Measurements from ENCODE around the gene PIK3CB. TPM values are rescaled to one million over a fixed set of nuclear protein-coding genes. Genes with fewer than 3 reads are reported as not detected.
A peak's percentile ranks its signal among the peaks of the same experiment; 100 is the strongest.
"Not testable (repeated sequence)": the region's sequence is repeated elsewhere in the genome, so short reads cannot be mapped to it uniquely, and the experiment has no call there.

PIK3CB gene
- polyA plus RNA-seq, 4 donors: 16.2 to 57.1 (median 19.2) TPM

DNA sequence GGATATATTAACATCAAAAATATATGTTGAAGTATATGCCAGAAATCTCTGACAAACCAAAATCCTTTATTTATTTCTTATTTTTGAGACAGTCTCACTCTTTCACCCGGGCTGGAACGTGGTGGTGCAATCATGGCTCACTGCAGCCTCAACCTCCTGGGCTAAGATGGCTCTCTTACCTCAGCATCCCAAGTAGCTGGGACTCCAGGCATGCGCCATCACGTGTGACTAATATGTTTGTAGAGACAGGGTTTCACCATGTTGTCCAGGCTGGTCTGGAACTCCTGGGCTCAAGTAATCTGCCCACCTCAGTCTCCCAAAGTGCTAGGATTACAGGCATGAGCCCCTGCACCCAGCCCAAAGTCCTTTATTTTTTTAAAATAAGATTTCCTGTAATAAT is 214.3 kb downstream of the PIK3CB start:
- H3K4me3 ChIP-seq (ENCODE audit: low read depth in 1 of 3, low read length in 3 of 3): no peak overlapping the region
- no peak overlapping the region for H3K27ac ChIP-seq (ENCODE audit: low read depth in 1 of 3, low read length in 2 of 3)
- DNase-seq: no peak
- no peaks in the 10 kb centered on the region for H3K4me1 ChIP-seq (ENCODE audit: control insufficient read depth in 3 of 3, insufficient read depth in 2 of 3, low read depth in 1 of 3, low read length in 2 of 3)
- H3K27me3 ChIP-seq (ENCODE audit: control insufficient read depth in 3 of 3, insufficient read depth in 3 of 3, low read length in 3 of 3): no peaks in the 10 kb centered on the region
- no peak for FAIRE-seq
- WGBS, 3 donors: 91 to 97% (median 91%) methylated on average over 4 of the region's 4 CpGs
- no peaks in the 10 kb centered on the region for H3K9me3 ChIP-seq (ENCODE audit: control insufficient read depth in 2 of 2, insufficient read depth in 1 of 2, low read depth in 1 of 2, low read length in 1 of 2)
- peaks cover 0 to 3% (median 0%) of the 10 kb centered on the region in 3 donors for H3K36me3 ChIP-seq (ENCODE audit: control insufficient read depth in 3 of 3, insufficient read depth in 2 of 3, low read depth in 1 of 3, low read length in 3 of 3)

DNA sequence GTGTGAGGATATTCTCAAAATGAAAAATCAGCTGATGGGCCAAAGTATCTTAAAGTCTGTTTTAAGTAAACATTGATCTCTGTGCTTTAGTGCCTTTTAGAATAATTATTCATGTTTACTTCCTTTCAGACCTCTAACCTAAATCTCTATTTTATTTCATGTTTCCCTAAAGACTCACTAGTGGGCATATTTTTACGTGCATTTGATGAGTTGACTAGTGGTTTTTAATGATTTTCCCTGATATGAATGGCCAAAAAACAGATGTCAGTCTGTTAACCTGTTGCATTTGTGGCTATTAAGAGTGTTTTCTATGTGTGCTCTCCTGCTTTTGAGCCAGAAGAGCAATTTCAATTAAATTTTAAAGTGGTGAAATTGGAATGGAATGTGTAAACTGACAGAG is 219.3 kb downstream of the PIK3CB start:
- WGBS, 3 donors: 74 to 89% (median 85%) methylated on average over 1 of the region's 1 CpG
- H3K4me3 ChIP-seq (ENCODE audit: low read depth in 1 of 3, low read length in 3 of 3): no peak overlapping the region
- no peak overlapping the region for H3K27ac ChIP-seq (ENCODE audit: low read depth in 1 of 3, low read length in 2 of 3)
- H3K27me3 ChIP-seq (ENCODE audit: control insufficient read depth in 3 of 3, insufficient read depth in 3 of 3, low read length in 3 of 3): no peaks in the 10 kb centered on the region
- FAIRE-seq (no peak), DNase-seq (no peak)
- H3K4me1 ChIP-seq (ENCODE audit: control insufficient read depth in 3 of 3, insufficient read depth in 2 of 3, low read depth in 1 of 3, low read length in 2 of 3): no peaks in the 10 kb centered on the region
- no peaks in the 10 kb centered on the region for H3K9me3 ChIP-seq (ENCODE audit: control insufficient read depth in 2 of 2, insufficient read depth in 1 of 2, low read depth in 1 of 2, low read length in 1 of 2)
- H3K36me3 ChIP-seq (ENCODE audit: control insufficient read depth in 3 of 3, insufficient read depth in 2 of 3, low read depth in 1 of 3, low read length in 3 of 3): peaks cover 0 to 3% (median 0%) of the 10 kb centered on the region in 3 donors

DNA sequence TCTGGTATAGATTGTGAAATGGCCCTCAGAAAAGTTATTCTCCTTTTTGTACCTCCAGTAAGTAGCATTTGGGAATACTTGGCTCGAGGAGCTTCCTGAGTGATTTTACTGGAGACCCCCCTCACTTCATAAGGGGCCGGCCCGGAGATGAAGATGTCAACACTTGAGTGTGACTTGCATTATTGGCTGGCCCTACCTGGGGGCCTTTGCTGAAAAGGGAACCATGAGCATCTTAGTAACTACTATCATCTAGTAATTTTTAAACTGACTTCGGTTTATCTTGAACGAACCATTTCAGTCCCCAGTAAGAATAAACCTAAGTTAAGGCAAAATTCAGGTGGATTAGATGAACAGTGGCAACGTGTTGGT is 224.8 kb downstream of the PIK3CB start:
- peaks cover 0 to 3% (median 0%) of the 10 kb centered on the region in 3 donors for H3K36me3 ChIP-seq (ENCODE audit: control insufficient read depth in 3 of 3, insufficient read depth in 2 of 3, low read depth in 1 of 3, low read length in 3 of 3)
- 75 to 85% (median 83%) methylated on average over 6 of the region's 6 CpGs for WGBS, 3 donors
- peaks cover 0 to 9% (median 0%) of the 10 kb centered on the region in 3 donors for H3K4me1 ChIP-seq (ENCODE audit: control insufficient read depth in 3 of 3, insufficient read depth in 2 of 3, low read depth in 1 of 3, low read length in 2 of 3)
- peak overlapping the region in 2 of 3 donors; percentile 87 to 96 for H3K27ac ChIP-seq (ENCODE audit: low read depth in 1 of 3, low read length in 2 of 3)
- no peak for DNase-seq
- H3K27me3 ChIP-seq (ENCODE audit: control insufficient read depth in 3 of 3, insufficient read depth in 3 of 3, low read length in 3 of 3): no peaks in the 10 kb centered on the region
- no peaks in the 10 kb centered on the region for H3K9me3 ChIP-seq (ENCODE audit: control insufficient read depth in 2 of 2, insufficient read depth in 1 of 2, low read depth in 1 of 2, low read length in 1 of 2)
- H3K4me3 ChIP-seq (ENCODE audit: low read depth in 1 of 3, low read length in 3 of 3): peak overlapping the region in 1 of 3 donors; percentile 48
- no peak for FAIRE-seq

DNA sequence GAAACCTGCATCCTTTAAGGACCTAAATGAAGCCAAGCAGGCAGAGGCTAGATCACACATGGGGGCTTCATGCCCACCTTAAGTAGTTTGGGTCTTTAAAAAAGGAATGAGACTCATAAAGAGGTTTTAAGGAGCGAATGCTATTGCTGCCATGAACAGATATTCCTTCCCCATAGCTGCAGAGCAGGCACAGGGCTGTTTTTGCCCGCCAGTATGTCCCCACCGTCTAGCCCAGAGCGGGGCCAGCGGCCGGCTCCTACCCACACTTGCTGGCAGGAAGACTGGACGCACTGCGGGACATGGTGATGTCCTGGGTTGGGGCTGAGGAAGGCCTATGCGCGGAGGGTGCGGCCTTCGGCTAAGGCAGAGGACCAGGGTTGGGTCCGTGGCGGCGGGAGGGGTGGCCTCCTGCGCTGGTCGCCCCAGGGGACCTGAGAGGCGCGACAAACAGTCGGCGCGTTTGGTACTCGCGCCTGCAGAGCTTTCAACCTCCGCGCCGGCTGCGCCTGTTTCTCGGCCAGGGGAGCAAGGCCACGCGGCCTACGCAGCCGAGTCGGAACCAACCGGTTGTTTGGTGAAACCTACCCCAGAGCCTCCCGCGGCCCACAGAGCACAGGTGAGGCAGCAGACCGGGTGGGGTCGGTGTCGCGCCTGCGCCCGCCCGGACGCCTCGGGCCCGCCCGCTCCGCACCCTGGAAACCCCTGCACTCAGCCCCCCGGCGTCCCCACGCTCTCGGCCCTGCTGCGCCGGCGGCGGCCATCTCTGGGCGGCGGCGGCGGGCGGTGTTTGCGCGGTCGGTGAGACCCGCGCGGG is 226.2 kb downstream of the PIK3CB start, which contains the start of gene FAIM:
Gene FAIM, plus strand, starts transcription at position 450 of the 814 bp plus-strand sequence. CDS start 10,956 bp downstream, outside the sequence.
- DNase-seq: peak; percentile 61 to 90
- Histone ChIP-seq H3K27me3 (ENCODE audit: control insufficient read depth in 3 of 3, insufficient read depth in 3 of 3, low read length in 3 of 3) (no peaks in the 10 kb centered on the region), H3K36me3 (ENCODE audit: control insufficient read depth in 3 of 3, insufficient read depth in 2 of 3, low read depth in 1 of 3, low read length in 3 of 3) (peaks cover 0 to 5% (median 0%) of the 10 kb centered on the region in 3 donors), H3K9me3 (ENCODE audit: control insufficient read depth in 2 of 2, insufficient read depth in 1 of 2, low read depth in 1 of 2, low read length in 1 of 2) (no peaks in the 10 kb centered on the region), H3K4me1 (ENCODE audit: control insufficient read depth in 3 of 3, insufficient read depth in 2 of 3, low read depth in 1 of 3, low read length in 2 of 3) (peaks cover 0 to 9% (median 0%) of the 10 kb centered on the region in 3 donors), H3K27ac (ENCODE audit: low read depth in 1 of 3, low read length in 2 of 3) (peak within 1 kb of the TSS; percentile 87 to 96 (median 92)), H3K4me3 (ENCODE audit: low read depth in 1 of 3, low read length in 3 of 3) (peak within 1 kb of the TSS; percentile 48 to 88 (median 68))
- no peak for FAIRE-seq
- 4 to 5% (median 4%) methylated on average over 37 to 68 of the region's 68 CpGs for WGBS, 3 donors

DNA sequence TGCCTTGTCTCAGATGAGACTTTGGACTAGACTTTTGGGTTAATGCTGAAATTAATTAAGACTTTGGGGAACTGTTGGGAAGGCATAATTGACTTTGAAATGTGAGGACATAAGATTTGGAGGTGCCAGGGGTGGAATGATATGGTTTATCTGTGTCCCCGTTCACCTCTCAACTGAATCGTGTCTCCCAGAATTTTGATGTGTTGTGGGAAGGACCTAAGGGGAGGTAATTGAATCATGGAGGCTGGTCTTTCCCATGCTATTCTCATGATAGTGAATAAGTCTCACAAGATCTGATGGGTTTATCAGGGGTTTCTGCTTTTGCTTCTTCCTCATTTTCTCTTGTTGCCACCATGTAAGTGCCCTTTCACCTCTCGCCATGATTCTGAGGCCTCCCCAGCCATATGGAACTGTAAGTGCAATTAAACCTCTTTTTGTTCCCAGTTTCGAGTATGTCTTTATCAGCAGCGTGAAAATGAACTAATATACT is 230.6 kb downstream of the PIK3CB start:
- H3K4me3 ChIP-seq (ENCODE audit: low read depth in 1 of 3, low read length in 3 of 3); H3K9me3 ChIP-seq (ENCODE audit: control insufficient read depth in 2 of 2, insufficient read depth in 1 of 2, low read depth in 1 of 2, low read length in 1 of 2); H3K27ac ChIP-seq (ENCODE audit: low read depth in 1 of 3, low read length in 2 of 3); H3K27me3 ChIP-seq (ENCODE audit: control insufficient read depth in 3 of 3, insufficient read depth in 3 of 3, low read length in 3 of 3); H3K4me1 ChIP-seq (ENCODE audit: control insufficient read depth in 3 of 3, insufficient read depth in 2 of 3, low read depth in 1 of 3, low read length in 2 of 3); FAIRE-seq; H3K36me3 ChIP-seq (ENCODE audit: control insufficient read depth in 3 of 3, insufficient read depth in 2 of 3, low read depth in 1 of 3, low read length in 3 of 3): not testable (repeated sequence)
- WGBS, 3 donors: 90 to 95% (median 91%) methylated on average over 5 of the region's 5 CpGs
- DNase-seq: peak in 1 of 2 donors; percentile 11

Other genes with a start within 250 kb of the PIK3CB start
- 10 to 100 TPM; 15.2 to 23.5 (median 20.4) TPM for gene CEP70, start 240.7 kb downstream of the PIK3CB start, polyA plus RNA-seq
- 10 to 100 TPM in 2 of 4 donors, 1 to 10 TPM in 2; 4.1 to 10.4 (median 7.2) TPM for gene FAIM, start 226.2 kb downstream of the PIK3CB start, polyA plus RNA-seq
- not detected for gene FOXL2, start 112.2 kb upstream of the PIK3CB start, polyA plus RNA-seq
- not detected for gene FOXL2NB, start 112.3 kb upstream of the PIK3CB start, polyA plus RNA-seq
- gene PRR23A, start 171.3 kb upstream of the PIK3CB start, polyA plus RNA-seq: not detected
- not detected for gene PRR23B, start 186.0 kb upstream of the PIK3CB start, polyA plus RNA-seq
- gene PRR23C, start 210.0 kb upstream of the PIK3CB start, polyA plus RNA-seq: not detected